ENCODE measurements around the gene KRTAP10-8.

- TF ChIP-seq EP300 (IDR thresholded peaks at IDR 0.05) (no peak), CTCF (IDR thresholded peaks at IDR 0.05) (no peak), POLR2AphosphoS5 (IDR thresholded peaks at IDR 0.05) (no peak), POLR2A (IDR thresholded peaks at IDR 0.05) (no peak)
Measured at GRCh38 chr21:44650973-44651675, 39.2 kb downstream of the KRTAP10-8 start.
